ENCODE measurements around the gene ZNRF1. TPM values are rescaled to one million over a fixed set of nuclear protein-coding genes. Genes with fewer than 3 reads are reported as not detected.
"Not testable (repeated sequence)": the region's sequence is repeated elsewhere in the genome, so short reads cannot be mapped to it uniquely, and the experiment has no call there.

Gene ZNRF1
- polyA plus RNA-seq, 1 donor, result 14.0 TPM

GRCh38 chr16:75013123-75013522, 14.3 kb downstream of the ZNRF1 start:
- DNase-seq; H3K4me1 ChIP-seq (ENCODE audit: control insufficient read depth, insufficient read depth, low read length); H3K4me3 ChIP-seq (ENCODE audit: low read length); H3K27me3 ChIP-seq (ENCODE audit: control insufficient read depth, insufficient read depth, low read length); H3K27ac ChIP-seq (ENCODE audit: low read length); H3K9me3 ChIP-seq (ENCODE audit: control insufficient read depth, low read depth, low read length); H3K36me3 ChIP-seq (ENCODE audit: control insufficient read depth, insufficient read depth, low read length): not testable (repeated sequence)
- no CpG with 5 or more reads among the region's 6 CpGs for WGBS (ENCODE audit: insufficient coverage, low lambda C conversion rate)

- H3K4me1 ChIP-seq (ENCODE audit: control insufficient read depth, insufficient read depth, low read length), result no peaks in the 10 kb centered on the region
- no peaks in the 10 kb centered on the region for H3K9me3 ChIP-seq (ENCODE audit: control insufficient read depth, low read depth, low read length)
- H3K36me3 ChIP-seq (ENCODE audit: control insufficient read depth, insufficient read depth, low read length), result no peaks in the 10 kb centered on the region
- no peak for DNase-seq
- H3K27me3 ChIP-seq (ENCODE audit: control insufficient read depth, insufficient read depth, low read length), result no peaks in the 10 kb centered on the region
- H3K4me3 ChIP-seq (ENCODE audit: low read length), result no peak overlapping the region
- no peak overlapping the region for H3K27ac ChIP-seq (ENCODE audit: low read length)
- 33% methylated on average over 1 of the region's 2 CpGs for WGBS (ENCODE audit: insufficient coverage, low lambda C conversion rate)
These were observed 15.5 kb downstream of the ZNRF1 start for GRCh38 chr16:75014318-75014717.

- WGBS (ENCODE audit: insufficient coverage, low lambda C conversion rate), result no CpG with 5 or more reads among the region's 12 CpGs
- H3K4me3 ChIP-seq (ENCODE audit: low read length); H3K36me3 ChIP-seq (ENCODE audit: control insufficient read depth, insufficient read depth, low read length); H3K4me1 ChIP-seq (ENCODE audit: control insufficient read depth, insufficient read depth, low read length); H3K9me3 ChIP-seq (ENCODE audit: control insufficient read depth, low read depth, low read length); DNase-seq; H3K27ac ChIP-seq (ENCODE audit: low read length); H3K27me3 ChIP-seq (ENCODE audit: control insufficient read depth, insufficient read depth, low read length): not testable (repeated sequence)
These were observed 17.7 kb downstream of the ZNRF1 start for GRCh38 chr16:75016451-75017081.

- no peaks in the 10 kb centered on the region for H3K4me1 ChIP-seq (ENCODE audit: control insufficient read depth, insufficient read depth, low read length)
- no peak for DNase-seq
- H3K27ac ChIP-seq (ENCODE audit: low read length), result no peak overlapping the region
- no peaks in the 10 kb centered on the region for H3K27me3 ChIP-seq (ENCODE audit: control insufficient read depth, insufficient read depth, low read length)
- WGBS (ENCODE audit: insufficient coverage, low lambda C conversion rate), result 75% methylated on average over 3 of the region's 3 CpGs
- no peaks in the 10 kb centered on the region for H3K36me3 ChIP-seq (ENCODE audit: control insufficient read depth, insufficient read depth, low read length)
- H3K9me3 ChIP-seq (ENCODE audit: control insufficient read depth, low read depth, low read length), result peaks cover 8% of the 10 kb centered on the region
- H3K4me3 ChIP-seq (ENCODE audit: low read length), result no peak overlapping the region
These were observed 19.1 kb downstream of the ZNRF1 start for GRCh38 chr16:75017670-75018525.

- Histone ChIP-seq H3K36me3 (ENCODE audit: control insufficient read depth, insufficient read depth, low read length) (no peaks in the 10 kb centered on the region), H3K9me3 (ENCODE audit: control insufficient read depth, low read depth, low read length) (peaks cover 8% of the 10 kb centered on the region), H3K27me3 (ENCODE audit: control insufficient read depth, insufficient read depth, low read length) (no peaks in the 10 kb centered on the region), H3K4me1 (ENCODE audit: control insufficient read depth, insufficient read depth, low read length) (no peaks in the 10 kb centered on the region), H3K4me3 (ENCODE audit: low read length) (no peak overlapping the region), H3K27ac (ENCODE audit: low read length) (no peak overlapping the region)
- WGBS (ENCODE audit: insufficient coverage, low lambda C conversion rate), result 100% methylated on average over 2 of the region's 8 CpGs
- no peak for DNase-seq
These were observed 20.2 kb downstream of the ZNRF1 start for GRCh38 chr16:75019007-75019406.

GRCh38 chr16:75019586-75019985, 20.8 kb downstream of the ZNRF1 start:
- WGBS (ENCODE audit: insufficient coverage, low lambda C conversion rate), result no CpG with 5 or more reads among the region's 7 CpGs
- Histone ChIP-seq H3K36me3 (ENCODE audit: control insufficient read depth, insufficient read depth, low read length) (no peaks in the 10 kb centered on the region), H3K27me3 (ENCODE audit: control insufficient read depth, insufficient read depth, low read length) (no peaks in the 10 kb centered on the region), H3K4me1 (ENCODE audit: control insufficient read depth, insufficient read depth, low read length) (no peaks in the 10 kb centered on the region), H3K4me3 (ENCODE audit: low read length) (no peak overlapping the region), H3K27ac (ENCODE audit: low read length) (no peak overlapping the region), H3K9me3 (ENCODE audit: control insufficient read depth, low read depth, low read length) (peaks cover 8% of the 10 kb centered on the region)
- DNase-seq, result no peak

- Histone ChIP-seq H3K36me3 (ENCODE audit: control insufficient read depth, insufficient read depth, low read length) (no peaks in the 10 kb centered on the region), H3K4me3 (ENCODE audit: low read length) (no peak overlapping the region), H3K4me1 (ENCODE audit: control insufficient read depth, insufficient read depth, low read length) (no peaks in the 10 kb centered on the region), H3K27me3 (ENCODE audit: control insufficient read depth, insufficient read depth, low read length) (no peaks in the 10 kb centered on the region), H3K9me3 (ENCODE audit: control insufficient read depth, low read depth, low read length) (peaks cover 8% of the 10 kb centered on the region), H3K27ac (ENCODE audit: low read length) (no peak overlapping the region)
- DNase-seq, result no peak
- WGBS (ENCODE audit: insufficient coverage, low lambda C conversion rate), result 100% methylated on average over 1 of the region's 1 CpG
These were observed 22.6 kb downstream of the ZNRF1 start for GRCh38 chr16:75021410-75021809.

GRCh38 chr16:75022567-75022966, 23.7 kb downstream of the ZNRF1 start:
- no peaks in the 10 kb centered on the region for H3K36me3 ChIP-seq (ENCODE audit: control insufficient read depth, insufficient read depth, low read length)
- H3K4me1 ChIP-seq (ENCODE audit: control insufficient read depth, insufficient read depth, low read length), result no peaks in the 10 kb centered on the region
- no peak overlapping the region for H3K4me3 ChIP-seq (ENCODE audit: low read length)
- no peak overlapping the region for H3K27ac ChIP-seq (ENCODE audit: low read length)
- H3K9me3 ChIP-seq (ENCODE audit: control insufficient read depth, low read depth, low read length), result peaks cover 8% of the 10 kb centered on the region
- no peaks in the 10 kb centered on the region for H3K27me3 ChIP-seq (ENCODE audit: control insufficient read depth, insufficient read depth, low read length)
- no peak for DNase-seq
- WGBS (ENCODE audit: insufficient coverage, low lambda C conversion rate), result 100% methylated on average over 2 of the region's 4 CpGs

GRCh38 chr16:75023009-75023408, 24.2 kb downstream of the ZNRF1 start:
- Histone ChIP-seq H3K27ac (ENCODE audit: low read length) (no peak overlapping the region), H3K4me3 (ENCODE audit: low read length) (no peak overlapping the region), H3K36me3 (ENCODE audit: control insufficient read depth, insufficient read depth, low read length) (no peaks in the 10 kb centered on the region), H3K9me3 (ENCODE audit: control insufficient read depth, low read depth, low read length) (peaks cover 8% of the 10 kb centered on the region), H3K4me1 (ENCODE audit: control insufficient read depth, insufficient read depth, low read length) (no peaks in the 10 kb centered on the region), H3K27me3 (ENCODE audit: control insufficient read depth, insufficient read depth, low read length) (no peaks in the 10 kb centered on the region)
- DNase-seq, result no peak
- WGBS (ENCODE audit: insufficient coverage, low lambda C conversion rate), result no CpG with 5 or more reads among the region's 2 CpGs

- no peak for DNase-seq
- WGBS (ENCODE audit: insufficient coverage, low lambda C conversion rate), result 66% methylated on average over 2 of the region's 3 CpGs
- H3K36me3 ChIP-seq (ENCODE audit: control insufficient read depth, insufficient read depth, low read length), result no peaks in the 10 kb centered on the region
- no peaks in the 10 kb centered on the region for H3K27me3 ChIP-seq (ENCODE audit: control insufficient read depth, insufficient read depth, low read length)
- H3K27ac ChIP-seq (ENCODE audit: low read length), result no peak overlapping the region
- peaks cover 8% of the 10 kb centered on the region for H3K9me3 ChIP-seq (ENCODE audit: control insufficient read depth, low read depth, low read length)
- no peaks in the 10 kb centered on the region for H3K4me1 ChIP-seq (ENCODE audit: control insufficient read depth, insufficient read depth, low read length)
- H3K4me3 ChIP-seq (ENCODE audit: low read length), result no peak overlapping the region
These were observed 25.4 kb downstream of the ZNRF1 start for GRCh38 chr16:75024182-75024581.
